ENCODE results near the gene SDS.

DNA sequence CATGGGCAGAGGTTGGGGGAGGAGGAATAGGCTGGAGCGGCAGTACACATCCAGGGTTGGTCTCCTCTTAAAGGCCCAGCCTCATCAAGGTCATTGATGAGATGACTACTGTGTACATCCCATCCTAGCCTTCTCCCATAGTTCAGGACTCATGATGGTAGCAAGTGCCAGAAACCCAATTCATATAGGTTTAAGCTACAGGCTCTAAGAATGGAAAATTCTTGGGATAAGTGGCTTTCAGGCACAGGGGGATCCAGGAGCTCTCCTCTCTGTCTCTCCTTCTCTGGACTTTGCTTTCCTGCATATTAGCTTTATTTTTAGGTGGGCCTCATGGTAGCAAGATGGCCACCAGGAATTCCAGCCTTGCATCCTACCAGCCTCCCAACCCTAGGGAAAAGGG, 24.8 kb upstream of the SDS start:
- TF ChIP-seq, protein P1, sequence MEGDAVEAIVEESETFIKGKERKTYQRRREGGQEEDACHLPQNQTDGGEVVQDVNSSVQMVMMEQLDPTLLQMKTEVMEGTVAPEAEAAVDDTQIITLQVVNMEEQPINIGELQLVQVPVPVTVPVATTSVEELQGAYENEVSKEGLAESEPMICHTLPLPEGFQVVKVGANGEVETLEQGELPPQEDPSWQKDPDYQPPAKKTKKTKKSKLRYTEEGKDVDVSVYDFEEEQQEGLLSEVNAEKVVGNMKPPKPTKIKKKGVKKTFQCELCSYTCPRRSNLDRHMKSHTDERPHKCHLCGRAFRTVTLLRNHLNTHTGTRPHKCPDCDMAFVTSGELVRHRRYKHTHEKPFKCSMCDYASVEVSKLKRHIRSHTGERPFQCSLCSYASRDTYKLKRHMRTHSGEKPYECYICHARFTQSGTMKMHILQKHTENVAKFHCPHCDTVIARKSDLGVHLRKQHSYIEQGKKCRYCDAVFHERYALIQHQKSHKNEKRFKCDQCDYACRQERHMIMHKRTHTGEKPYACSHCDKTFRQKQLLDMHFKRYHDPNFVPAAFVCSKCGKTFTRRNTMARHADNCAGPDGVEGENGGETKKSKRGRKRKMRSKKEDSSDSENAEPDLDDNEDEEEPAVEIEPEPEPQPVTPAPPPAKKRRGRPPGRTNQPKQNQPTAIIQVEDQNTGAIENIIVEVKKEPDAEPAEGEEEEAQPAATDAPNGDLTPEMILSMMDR (IDR thresholded peaks at IDR 0.05; ENCODE audit: low read length): no peak
- no peak for TF ChIP-seq EZH2phosphoT487 (IDR thresholded peaks at IDR 0.05; ENCODE audit: low read length)
- TF ChIP-seq EZH2 (optimal IDR thresholded peaks at IDR 0.05; ENCODE audit: low read depth, low read length): no peak

Data from MM.1S (cell line).